Stimulated activated CD8-positive, alpha-beta memory T cell treated with anti-CD3 and anti-CD28 coated beads, Interleukin-15, amount 100 ng/mL, for 24 hours (primary cell): ENCODE results near the gene LMO7.

Source experiments
- DNase-seq: peaks from one replicate; pipeline ENCODE4 v3.0.0-alpha.2; 2020; ENCODE audit warnings: low read depth

Gene LMO7

DNA sequence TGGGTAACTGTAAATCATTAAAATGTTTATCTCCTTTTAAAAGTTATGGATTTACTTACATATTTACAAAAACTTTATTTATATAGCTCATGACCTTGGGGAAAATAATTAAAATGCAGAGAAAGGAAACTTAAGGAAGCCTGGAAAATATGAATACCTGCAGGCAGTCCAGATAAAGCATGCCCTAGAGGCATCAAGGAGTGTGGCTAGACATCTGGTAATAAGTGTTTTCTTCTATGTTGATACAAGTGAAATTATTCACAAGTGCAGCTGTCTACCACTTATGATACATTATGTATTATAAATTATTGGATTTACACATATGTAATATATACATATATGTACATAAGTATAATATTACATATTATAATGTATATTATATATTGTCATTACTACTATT, 207.9 kb downstream of the LMO7 start:
- DNase-seq = no peak

DNA sequence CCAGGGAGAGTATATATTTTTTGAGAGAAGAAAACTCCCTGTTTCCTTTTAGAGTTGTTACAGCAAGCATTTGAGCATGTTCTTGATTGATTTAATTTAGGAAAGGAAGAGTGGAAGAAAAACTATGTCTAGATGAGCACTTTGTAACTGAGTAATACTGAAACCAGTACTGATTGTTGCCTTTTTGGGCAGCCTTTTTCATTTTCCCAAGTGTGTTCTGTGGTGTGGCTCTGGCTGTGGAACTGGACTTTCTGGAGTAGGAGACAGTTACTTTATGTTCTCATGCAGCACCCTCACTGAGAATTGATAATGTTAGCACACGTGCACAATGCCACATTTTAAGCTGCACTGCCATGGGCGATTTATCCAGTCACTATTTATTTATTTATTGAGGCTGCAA, 211.5 kb downstream of the LMO7 start:
- DNase-seq = no peak

DNA sequence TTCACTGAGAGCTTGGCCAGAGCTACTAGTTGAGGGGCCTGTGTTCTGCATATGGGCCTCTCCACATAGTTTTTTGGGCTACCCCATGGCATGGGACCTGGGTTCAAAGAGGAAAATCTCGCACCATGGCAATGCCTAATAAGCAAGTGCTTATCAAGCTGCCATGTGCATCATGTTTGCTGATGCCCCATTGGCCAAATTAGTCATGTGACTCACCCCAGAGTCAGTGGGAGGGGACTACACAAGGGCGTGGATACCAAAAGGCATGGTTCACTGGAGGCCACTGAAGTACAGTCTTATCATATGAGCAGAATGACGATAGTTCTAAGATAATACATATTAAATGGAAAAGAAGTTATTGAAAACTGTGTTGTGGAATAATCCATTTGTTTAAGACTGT, 214.8 kb downstream of the LMO7 start:
- no peak for DNase-seq

DNA sequence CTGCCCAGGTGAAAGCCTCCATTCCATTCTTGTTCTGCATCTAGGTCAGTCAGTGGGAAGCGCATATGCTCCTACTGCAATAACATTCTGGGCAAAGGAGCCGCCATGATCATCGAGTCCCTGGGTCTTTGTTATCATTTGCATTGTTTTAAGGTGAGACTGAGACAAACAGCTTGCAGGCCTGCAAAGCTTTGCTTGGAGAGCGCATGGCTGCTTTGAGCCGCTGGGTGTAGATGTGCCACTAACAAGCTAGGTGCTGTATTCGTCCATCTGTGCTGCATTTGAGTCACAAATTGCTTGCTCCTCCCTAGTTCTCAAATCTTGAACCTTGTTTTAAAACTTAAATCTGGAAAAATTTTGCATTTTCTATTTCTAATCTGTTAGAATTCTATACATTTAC, 219.1 kb downstream of the LMO7 start:
- no peak for DNase-seq

DNA sequence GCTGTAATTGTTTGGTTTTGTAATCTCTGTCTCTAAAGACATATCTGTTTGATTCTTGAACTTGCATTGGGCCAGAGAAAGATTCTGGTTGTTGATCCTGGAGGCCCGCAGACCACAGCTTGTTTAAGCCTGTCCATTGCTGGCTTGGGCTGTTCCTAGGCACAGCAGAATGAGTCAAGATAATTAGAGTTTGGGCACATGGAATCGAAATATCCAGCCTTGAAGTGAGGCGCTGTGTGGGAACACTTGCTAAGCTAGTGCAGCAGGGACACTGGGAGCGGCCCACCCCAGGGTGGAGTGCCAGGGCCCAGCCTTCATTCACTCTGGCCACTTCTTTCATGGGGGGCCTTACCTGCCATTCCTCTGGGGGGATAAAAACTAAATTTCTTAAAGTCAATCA, 219.7 kb downstream of the LMO7 start:
- DNase-seq = no peak

GRCh38 chr13:75857291-75857690, 221.2 kb downstream of the LMO7 start:
- no peak for DNase-seq

- no peak for DNase-seq
These were observed 224.8 kb downstream of the LMO7 start for GRCh38 chr13:75860935-75861334.

GRCh38 chr13:75861786-75862185, 225.7 kb downstream of the LMO7 start:
- no peak for DNase-seq

- no peak for DNase-seq
These were observed 228.6 kb downstream of the LMO7 start for GRCh38 chr13:75864718-75865117.

DNA sequence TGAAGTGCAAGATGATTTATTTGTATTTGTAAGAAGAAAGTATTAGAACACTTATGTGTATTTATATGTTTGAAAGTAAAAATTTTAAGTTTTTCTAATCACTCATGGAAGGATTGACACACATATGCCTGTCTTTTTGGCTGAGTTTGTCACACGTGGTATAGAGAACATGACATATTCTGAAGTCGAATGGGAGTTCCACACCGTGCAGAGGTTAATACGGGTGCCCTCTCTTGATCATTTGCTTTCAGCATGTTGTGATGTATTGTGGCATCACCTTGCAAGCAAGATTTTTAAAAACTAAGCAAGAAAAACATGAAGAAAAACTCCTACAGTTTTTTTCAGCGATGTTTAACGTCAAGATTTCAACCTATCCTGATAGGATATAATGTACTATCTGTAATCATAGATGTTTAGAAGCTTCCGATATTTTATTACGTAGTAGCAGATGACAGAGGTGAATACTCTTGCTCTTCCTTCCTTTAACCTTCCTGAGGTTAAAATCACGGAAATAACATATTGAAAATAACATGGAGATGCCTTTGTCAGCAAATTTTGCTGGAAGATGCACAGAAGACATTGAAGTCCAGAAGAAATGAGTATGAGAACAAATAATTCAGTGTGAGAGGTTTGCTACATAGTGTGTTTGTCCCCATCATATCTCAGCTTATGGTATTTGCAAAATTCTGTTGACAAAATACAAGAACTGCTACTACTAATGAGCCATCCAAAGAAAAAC, 231.4 kb downstream of the LMO7 start:
- DNase-seq = no peak

GRCh38 chr13:75869981-75870380, 233.9 kb downstream of the LMO7 start:
- DNase-seq = no peak

DNA sequence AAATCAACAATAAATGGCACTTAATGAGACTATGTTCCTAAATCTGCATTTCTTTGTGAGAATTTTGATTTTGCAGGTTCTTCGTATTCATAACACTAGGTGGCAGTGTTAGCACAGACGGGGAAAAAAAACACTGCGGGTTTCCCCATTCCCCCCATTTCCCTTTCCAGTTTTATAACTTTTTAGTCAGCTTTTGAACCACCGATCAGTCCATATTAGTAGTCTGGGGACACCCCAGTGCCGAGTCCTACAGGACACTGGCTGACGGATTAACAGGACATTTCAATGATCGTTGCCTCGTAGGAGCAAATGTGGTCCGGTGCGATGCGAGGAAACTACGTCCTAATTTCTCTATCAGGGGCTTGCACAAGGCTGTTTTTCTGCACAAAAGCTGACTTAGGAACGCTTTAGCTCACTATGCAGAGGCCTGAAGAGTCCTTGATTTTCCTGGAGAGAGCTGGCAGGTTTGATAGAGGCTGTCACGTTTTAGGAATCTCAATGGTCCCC, 234.3 kb downstream of the LMO7 start:
- DNase-seq = no peak

GRCh38 chr13:75871059-75871458, 234.9 kb downstream of the LMO7 start:
- no peak for DNase-seq

DNA sequence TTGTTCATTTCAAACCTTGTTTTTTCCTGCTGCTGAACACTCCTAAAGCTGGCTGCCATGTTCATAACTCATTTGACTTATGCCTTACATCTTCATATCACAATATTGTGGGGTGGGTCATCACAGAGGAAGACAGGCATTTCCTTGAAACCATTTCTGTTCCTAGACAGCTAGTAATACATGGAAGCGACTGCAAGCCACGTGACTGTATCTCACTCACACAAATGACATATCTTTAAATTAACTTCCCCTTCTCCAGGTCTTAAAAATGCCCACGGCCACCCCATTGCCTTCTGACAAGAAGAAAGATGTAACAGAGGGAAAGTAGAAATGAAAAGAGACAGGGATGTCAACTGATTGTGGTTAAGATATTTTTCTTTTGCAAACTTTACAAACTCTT, 236.8 kb downstream of the LMO7 start:
- DNase-seq = no peak

DNA sequence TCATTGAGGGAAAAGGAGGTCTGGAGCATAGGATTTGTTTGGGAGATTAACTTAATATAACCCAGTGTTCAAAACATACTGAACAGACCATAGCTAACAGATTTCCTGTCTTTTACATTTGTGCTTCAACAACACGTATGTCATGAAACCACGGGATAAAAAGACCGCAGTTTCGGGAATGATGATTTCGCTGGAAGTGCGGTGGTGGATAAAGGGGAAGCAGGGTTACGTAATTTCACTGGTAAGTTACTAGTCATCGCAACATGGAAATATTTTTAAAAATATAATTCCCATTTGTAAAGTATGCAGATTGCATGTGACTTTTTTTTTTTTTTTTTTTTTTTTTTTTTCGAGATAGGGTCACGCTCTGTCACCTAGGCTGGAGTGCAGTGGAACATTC, 237.4 kb downstream of the LMO7 start:
- no peak for DNase-seq

DNA sequence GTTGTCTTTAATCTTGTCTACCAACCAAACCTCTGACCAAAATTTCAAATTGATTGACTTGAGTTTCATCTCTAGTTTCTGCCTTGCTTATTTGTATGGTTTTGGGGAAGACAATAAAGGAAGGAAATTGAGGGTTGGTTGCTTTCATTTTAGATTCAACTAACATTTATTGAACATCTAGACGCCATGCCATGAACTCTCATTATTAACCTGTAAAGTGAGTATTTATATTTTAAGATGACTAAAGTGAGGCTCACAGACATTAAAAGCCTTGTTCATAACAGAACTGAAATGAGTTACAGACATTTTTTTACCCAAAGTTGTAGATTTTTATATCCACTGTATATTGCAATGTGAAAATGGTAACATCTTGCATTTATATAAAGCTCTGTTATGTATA, 239.3 kb downstream of the LMO7 start:
- DNase-seq = no peak

GRCh38 chr13:75876142-75877050, 240.3 kb downstream of the LMO7 start:
- DNase-seq = no peak

- DNase-seq = no peak
These were observed 240.9 kb downstream of the LMO7 start for GRCh38 chr13:75877071-75877470.

DNA sequence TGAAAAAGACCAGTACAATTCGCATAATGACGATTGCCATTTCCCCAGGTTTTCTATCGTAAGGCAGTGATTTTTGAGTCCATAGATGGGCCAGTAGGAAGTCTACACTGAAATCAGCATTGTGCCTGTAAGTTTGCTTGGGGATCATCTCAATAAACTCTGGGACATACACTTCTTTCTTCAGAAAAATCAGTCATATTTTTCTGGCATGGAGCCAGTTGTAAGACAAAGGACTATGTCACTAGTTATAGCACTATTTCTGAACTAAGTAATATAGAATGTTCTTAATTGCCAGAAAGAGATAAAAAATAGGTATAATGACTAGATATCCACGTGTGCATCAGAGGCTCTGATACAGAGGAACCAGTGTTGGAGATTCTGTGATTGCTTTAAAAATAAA, 243.5 kb downstream of the LMO7 start:
- DNase-seq = no peak

DNA sequence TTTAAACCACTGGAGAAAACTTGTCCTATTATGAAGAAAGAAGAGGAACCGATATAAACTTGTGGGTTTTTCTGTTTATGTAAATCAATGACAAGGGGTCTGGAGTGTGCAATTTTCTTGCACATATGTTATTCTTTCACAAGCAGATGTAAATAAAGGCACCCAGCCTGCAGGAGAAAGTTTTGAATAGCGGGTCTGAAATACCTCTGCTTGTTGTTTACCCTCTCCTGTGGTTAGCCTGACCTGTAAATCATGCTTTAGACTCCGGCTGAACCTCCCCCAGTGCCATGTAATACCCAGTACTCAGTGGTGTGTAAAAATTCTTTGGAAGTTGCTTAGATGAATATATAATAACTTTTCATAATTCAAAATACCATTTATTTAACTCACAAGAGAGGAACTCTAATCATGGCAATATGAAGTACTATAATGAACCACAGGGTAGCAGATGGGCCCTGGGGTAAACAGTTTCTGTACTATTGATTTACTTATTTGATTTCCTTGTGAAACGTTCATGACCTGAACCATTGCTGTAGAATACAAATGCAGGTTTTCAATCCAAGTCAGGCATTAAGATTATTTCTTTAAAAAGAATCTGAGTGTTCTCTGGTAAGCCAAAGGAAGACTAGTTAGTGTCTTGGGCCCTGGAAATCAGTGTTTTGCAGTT, 245.1 kb downstream of the LMO7 start:
- no peak for DNase-seq

GRCh38 chr13:75882261-75882660, 246.1 kb downstream of the LMO7 start:
- no peak for DNase-seq

DNA sequence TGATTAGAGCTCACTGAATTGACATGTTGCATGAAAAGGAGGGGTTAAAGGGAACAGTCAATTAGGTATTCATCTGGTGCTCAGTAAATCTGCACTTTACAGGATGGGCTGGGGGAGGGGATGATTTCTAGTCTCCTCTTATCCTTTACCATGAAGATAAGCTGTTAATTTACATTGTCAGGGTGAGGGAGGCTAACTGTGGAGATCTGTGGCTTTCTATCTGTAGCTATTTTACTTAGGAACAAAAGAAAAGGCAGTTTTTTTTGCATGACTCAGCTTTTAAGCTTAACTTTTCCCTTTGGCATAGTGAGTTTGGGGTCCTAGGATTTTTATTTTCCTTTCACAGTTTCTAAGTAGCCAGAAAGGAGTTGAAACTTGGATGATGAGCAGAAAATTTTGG, 253.3 kb downstream of the LMO7 start:
- DNase-seq = no peak

DNA sequence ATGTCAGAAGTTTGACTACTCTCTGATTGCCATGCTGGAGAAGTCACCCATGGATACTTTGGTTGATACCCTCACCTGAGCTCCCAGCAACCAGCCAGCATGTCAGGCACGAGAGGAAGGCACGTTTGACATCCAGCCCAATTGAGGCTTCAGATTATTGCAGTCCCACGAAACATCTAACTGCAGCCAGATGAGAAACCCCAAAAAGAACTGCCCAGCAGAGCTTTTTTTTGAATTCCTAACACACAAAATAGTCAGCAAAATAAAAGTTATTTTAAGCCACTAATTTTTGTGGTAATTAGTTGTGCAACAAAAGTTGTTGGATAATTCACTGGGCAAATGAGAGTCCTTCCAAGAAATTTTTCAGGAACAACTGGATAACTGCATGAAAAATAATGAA, 259.0 kb downstream of the LMO7 start:
- DNase-seq = no peak
